ENCODE results near the gene TANC2. TPM values are rescaled to one million over a fixed set of nuclear protein-coding genes. Genes with fewer than 3 reads are reported as not detected.

TANC2 gene
- total RNA-seq, 1 experiment from 2014 or later: 18.6 TPM

- 0 out of 2 replicates have a peak, but pooled peaks have one; percentile 40 for TF ChIP-seq FOXP1 (CRISPR knock-in tag; IDR thresholded peaks at IDR 0.05; ENCODE audit: borderline replicate concordance)
- no peak for TF ChIP-seq ATF3 (CRISPR knock-in tag; conservative IDR thresholded peaks at IDR 0.05)
- TF ChIP-seq GRHL2 (CRISPR knock-in tag; IDR thresholded peaks at IDR 0.05; ENCODE audit: insufficient replicate concordance, severe bottlenecking): no peak
- no peak for TF ChIP-seq ZNF512 (CRISPR knock-in tag; IDR thresholded peaks at IDR 0.05; ENCODE audit: borderline replicate concordance)
These were observed at the start of gene TANC2 (continued) for GRCh38 chr17:62965686-62966425.

GRCh38 chr17:62916684-62917571 is 49.1 kb upstream of the TANC2 start:
- Mint-ChIP-seq H3K4me1 (no peaks in the 10 kb centered on the region), H3K27ac (no peak overlapping the region), H3K4me3 (no peak overlapping the region), H3K9me3 (peaks cover 11% of the 10 kb centered on the region), H3K36me3 (peaks cover 4% of the 10 kb centered on the region), H3K27me3 (ENCODE audit: low read depth) (no peaks in the 10 kb centered on the region)
- CTCF ChIA-PET: no interaction called here
- ATAC-seq (no peak), DNase-seq (ENCODE audit: low spot score) (no peak)
- POLR2A ChIA-PET: no interaction called here
- no peak for TF ChIP-seq ZMAT4 (CRISPR knock-in tag; IDR thresholded peaks at IDR 0.05)
- TF ChIP-seq ZNF138 (CRISPR knock-in tag; conservative IDR thresholded peaks at IDR 0.05): no peak
- no peak for TF ChIP-seq RORB (CRISPR knock-in tag; IDR thresholded peaks at IDR 0.05)
- TF ChIP-seq HMGA2 (CRISPR knock-in tag; IDR thresholded peaks at IDR 0.05): no peak
- no peak for TF ChIP-seq ZNF671 (CRISPR knock-in tag; IDR thresholded peaks at IDR 0.05)
- TF ChIP-seq AR (CRISPR knock-in tag; IDR thresholded peaks at IDR 0.05): no peak
- no peak for TF ChIP-seq EMX1 (CRISPR knock-in tag; IDR thresholded peaks at IDR 0.05)
- no peak for TF ChIP-seq JAZF1 (CRISPR knock-in tag; IDR thresholded peaks at IDR 0.05)
- no peak for TF ChIP-seq TEAD4 (CRISPR knock-in tag; IDR thresholded peaks at IDR 0.05)
- no peak for TF ChIP-seq AFF4 (CRISPR knock-in tag; IDR thresholded peaks at IDR 0.05; ENCODE audit: borderline replicate concordance)
- no peak for TF ChIP-seq ATF1 (CRISPR knock-in tag; IDR thresholded peaks at IDR 0.05)
- TF ChIP-seq FOXJ3 (CRISPR knock-in tag; IDR thresholded peaks at IDR 0.05; ENCODE audit: borderline replicate concordance): no peak
- TF ChIP-seq E2F4 (CRISPR knock-in tag; IDR thresholded peaks at IDR 0.05; ENCODE audit: borderline replicate concordance, low read depth): no peak
- no peak for TF ChIP-seq MXD4 (CRISPR knock-in tag; IDR thresholded peaks at IDR 0.05; ENCODE audit: borderline replicate concordance)
- no peak for TF ChIP-seq ZSCAN18 (CRISPR knock-in tag; IDR thresholded peaks at IDR 0.05)
- TF ChIP-seq TCF7 (CRISPR knock-in tag; IDR thresholded peaks at IDR 0.05; ENCODE audit: low read depth): no peak
